DOHH2 (cell line): ENCODE measurements around the gene INTS14.

Experiments used
- H3F3A ChIP-seq: fragments of 200-600 bp; sonication (generic), shearing (Covaris generic); 2 replicates; pipeline ENCODE4 v1.6.0; 2016; ENCODE audit warnings: antibody characterized with exemption, mild to moderate bottlenecking; ENCODE audit not compliant: control insufficient read depth, insufficient read depth
- H3K27ac ChIP-seq: fragments of 200-600 bp; sonication (generic); 2 replicates; pipeline ENCODE4 v1.5.1; 2014; ENCODE audit warnings: low read depth, mild to moderate bottlenecking, low read length, moderate library complexity
- H3K27me3 ChIP-seq: fragments of 200-600 bp; sonication (generic); 2 replicates; pipeline ENCODE4 v1.6.1; 2014; ENCODE audit warnings: mild to moderate bottlenecking, low read length, mixed read lengths; ENCODE audit not compliant: control insufficient read depth
- H3K36me3 ChIP-seq: fragments of 200-600 bp; sonication (generic); 2 replicates; pipeline ENCODE4 v1.6.1; 2014; ENCODE audit warnings: mild to moderate bottlenecking, low read length, moderate library complexity, mixed read lengths; ENCODE audit not compliant: control insufficient read depth
- H3K4me1 ChIP-seq: fragments of 200-600 bp; sonication (generic); 2 replicates; pipeline ENCODE4 v1.6.1; 2014; ENCODE audit warnings: mild to moderate bottlenecking, low read length, mixed read lengths; ENCODE audit not compliant: control insufficient read depth
- H3K4me2 ChIP-seq: fragments of 200-600 bp; sonication (generic); 2 replicates; pipeline ENCODE4 v1.6.0; 2014; ENCODE audit warnings: mild to moderate bottlenecking, low read length, moderate library complexity
- H3K4me3 ChIP-seq: fragments of 200-600 bp; sonication (generic); 2 replicates; pipeline ENCODE4 v1.5.1; 2014; ENCODE audit warnings: mild to moderate bottlenecking, low read length, mixed read lengths
- H3K79me2 ChIP-seq: fragments of 200-600 bp; sonication (generic); 2 replicates; pipeline ENCODE4 v1.6.1; 2014; ENCODE audit warnings: mild to moderate bottlenecking, low read length, mixed read lengths; ENCODE audit not compliant: control insufficient read depth
- H3K9me2 ChIP-seq: fragments of 200-600 bp; sonication (generic); replicated peaks from 2 replicates; pipeline ENCODE4 v1.6.1; 2014; ENCODE audit warnings: mild to moderate bottlenecking, low read length, mixed read lengths; ENCODE audit not compliant: control insufficient read depth
- H3K9me3 ChIP-seq: fragments of 200-600 bp; sonication (generic); 2 replicates; pipeline ENCODE4 v1.6.1; 2014; ENCODE audit warnings: antibody characterized with exemption, low read length, mixed read lengths; ENCODE audit not compliant: control insufficient read depth, insufficient read depth
- H4K20me1 ChIP-seq: fragments of 200-600 bp; sonication (generic); 2 replicates; pipeline ENCODE4 v1.6.0; 2014; ENCODE audit warnings: low read depth, mild to moderate bottlenecking, antibody characterized with exemption, low read length, moderate library complexity; ENCODE audit not compliant: control insufficient read depth, insufficient read depth
- EZH2phosphoT487 ChIP-seq: fragments of 200-600 bp; sonication (generic); IDR thresholded peaks from 2 replicates; pipeline ENCODE4 v1.6.1; 2017; ENCODE audit warnings: borderline replicate concordance, mild to moderate bottlenecking, antibody characterized with exemption, low read length, moderate library complexity, mixed read lengths
- TF ChIP-seq, protein P1 (sequence below): fragments of 200-600 bp; sonication (generic); IDR thresholded peaks from one replicate; pipeline ENCODE4 v1.5.1; 2014; ENCODE audit warnings: antibody characterized with exemption, mild to moderate bottlenecking, low read depth, low read length; ENCODE audit not compliant: poor library complexity, severe bottlenecking

The INTS14 gene

DNA sequence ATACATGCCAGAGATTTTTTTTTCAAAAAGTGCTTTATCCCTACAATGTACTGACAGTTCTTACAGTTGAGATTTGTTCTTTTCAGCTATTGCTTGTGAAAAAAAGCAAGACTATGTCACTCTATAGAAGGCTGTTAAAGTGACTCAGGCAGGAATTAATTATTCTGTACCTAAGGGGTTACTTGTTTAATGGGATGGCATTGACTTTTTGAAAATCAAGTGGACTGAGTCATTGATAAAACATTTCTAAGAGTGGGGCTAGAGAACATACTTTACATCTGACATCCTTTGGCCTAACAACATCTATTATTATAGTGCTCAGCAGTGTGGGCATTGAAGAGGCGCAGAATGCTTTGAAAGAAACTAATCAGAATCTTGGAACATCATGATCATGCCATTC lies 34.3 kb downstream of the INTS14 start:
- H3K4me1 ChIP-seq, result peaks cover 16% of the 10 kb centered on the region
- H3K36me3 ChIP-seq, result peaks cover 69% of the 10 kb centered on the region
- no peak overlapping the region for H3K27ac ChIP-seq
- no peak overlapping the region for H3K4me3 ChIP-seq
- no peaks in the 10 kb centered on the region for H3K27me3 ChIP-seq
- TF ChIP-seq EZH2phosphoT487, result no peak
- TF ChIP-seq, protein P1, sequence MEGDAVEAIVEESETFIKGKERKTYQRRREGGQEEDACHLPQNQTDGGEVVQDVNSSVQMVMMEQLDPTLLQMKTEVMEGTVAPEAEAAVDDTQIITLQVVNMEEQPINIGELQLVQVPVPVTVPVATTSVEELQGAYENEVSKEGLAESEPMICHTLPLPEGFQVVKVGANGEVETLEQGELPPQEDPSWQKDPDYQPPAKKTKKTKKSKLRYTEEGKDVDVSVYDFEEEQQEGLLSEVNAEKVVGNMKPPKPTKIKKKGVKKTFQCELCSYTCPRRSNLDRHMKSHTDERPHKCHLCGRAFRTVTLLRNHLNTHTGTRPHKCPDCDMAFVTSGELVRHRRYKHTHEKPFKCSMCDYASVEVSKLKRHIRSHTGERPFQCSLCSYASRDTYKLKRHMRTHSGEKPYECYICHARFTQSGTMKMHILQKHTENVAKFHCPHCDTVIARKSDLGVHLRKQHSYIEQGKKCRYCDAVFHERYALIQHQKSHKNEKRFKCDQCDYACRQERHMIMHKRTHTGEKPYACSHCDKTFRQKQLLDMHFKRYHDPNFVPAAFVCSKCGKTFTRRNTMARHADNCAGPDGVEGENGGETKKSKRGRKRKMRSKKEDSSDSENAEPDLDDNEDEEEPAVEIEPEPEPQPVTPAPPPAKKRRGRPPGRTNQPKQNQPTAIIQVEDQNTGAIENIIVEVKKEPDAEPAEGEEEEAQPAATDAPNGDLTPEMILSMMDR, result no peak
- H4K20me1 ChIP-seq, result no peaks in the 10 kb centered on the region
- H3F3A ChIP-seq, result peaks cover 11% of the 10 kb centered on the region; the same call in 1 of the 2 replicates
- no peaks in the 10 kb centered on the region for H3K79me2 ChIP-seq
- no peaks in the 10 kb centered on the region for H3K9me3 ChIP-seq
- H3K4me2 ChIP-seq, result no peak overlapping the region
- H3K9me2 ChIP-seq, result no peaks in the 10 kb centered on the region

DNA sequence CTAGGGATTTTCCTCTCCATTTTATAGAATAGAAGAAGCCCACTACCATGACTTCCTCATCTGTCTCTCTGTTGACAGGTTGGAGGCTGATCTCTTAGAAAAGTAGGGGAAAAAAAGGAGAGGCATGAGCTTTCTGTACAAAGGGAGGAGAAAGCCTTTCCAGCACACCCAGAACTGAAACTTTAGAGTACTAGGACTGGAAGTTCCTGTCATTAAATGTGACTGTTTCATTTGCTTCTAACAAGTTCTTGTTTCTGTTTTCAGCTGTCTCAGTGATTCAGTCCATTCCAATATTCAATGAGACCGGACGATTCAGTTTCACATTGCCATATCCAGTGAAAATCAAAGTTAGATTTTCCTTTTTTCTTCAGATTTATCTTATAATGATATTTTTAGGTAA lies 39.0 kb downstream of the INTS14 start:
- Histone ChIP-seq H3K79me2 (no peaks in the 10 kb centered on the region), H3K36me3 (peaks cover 62% of the 10 kb centered on the region), H3K4me3 (no peak overlapping the region), H4K20me1 (no peaks in the 10 kb centered on the region), H3K27me3 (no peaks in the 10 kb centered on the region), H3F3A (peaks cover 3% of the 10 kb centered on the region; the same call in 1 of the 2 replicates), H3K9me2 (no peaks in the 10 kb centered on the region), H3K9me3 (no peaks in the 10 kb centered on the region), H3K4me2 (no peak overlapping the region), H3K27ac (no peak overlapping the region), H3K4me1 (peaks cover 2% of the 10 kb centered on the region)
- no peak for TF ChIP-seq EZH2phosphoT487
- TF ChIP-seq, protein P1, result no peak

DNA sequence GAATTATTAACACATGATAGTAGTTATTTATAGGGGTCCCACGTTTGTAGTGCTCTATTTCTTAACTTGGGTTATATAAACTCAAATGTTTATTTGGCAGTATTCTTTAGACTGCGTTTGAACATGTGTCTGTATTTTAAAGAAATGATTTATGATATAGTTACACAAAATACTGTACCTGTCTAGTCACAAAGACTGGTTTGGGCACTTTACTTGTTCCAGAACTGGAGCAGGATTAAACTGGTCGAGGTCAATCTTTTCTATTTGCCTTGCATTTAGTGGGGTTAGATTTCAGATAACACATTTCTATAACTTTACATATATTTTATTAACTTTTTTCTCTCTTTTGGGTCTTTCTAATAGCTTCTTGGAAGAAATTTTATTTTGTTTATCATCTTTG lies 41.2 kb downstream of the INTS14 start:
- Histone ChIP-seq H3K79me2 (no peaks in the 10 kb centered on the region), H3K36me3 (peaks cover 68% of the 10 kb centered on the region), H3K27me3 (no peaks in the 10 kb centered on the region), H3K4me1 (no peaks in the 10 kb centered on the region), H3K9me3 (no peaks in the 10 kb centered on the region), H3K4me3 (no peak overlapping the region), H3F3A (peaks cover 2% of the 10 kb centered on the region; the same call in 1 of the 2 replicates), H3K27ac (no peak overlapping the region), H3K9me2 (no peaks in the 10 kb centered on the region), H4K20me1 (no peaks in the 10 kb centered on the region), H3K4me2 (no peak overlapping the region)
- no peak for TF ChIP-seq EZH2phosphoT487
- TF ChIP-seq, protein P1, result no peak
